Astrocyte (in vitro differentiated cells and primary cell): Measurements from ENCODE around the gene STX10. TPM values are rescaled to one million over a fixed set of nuclear protein-coding genes. Genes with fewer than 3 reads are reported as not detected.

Experiments used
- DNase-seq: peaks from one replicate; pipeline ENCODE4 v3.0.0-alpha.2; 2010; ENCODE audit warnings: low read depth
- FAIRE-seq: peaks from 2 replicates; lab custom pipeline; 2011; peaks lifted over from hg19 to GRCh38; lab: Jason Lieb, UNC
- H2AFZ ChIP-seq: 2 replicates; pipeline ENCODE4 v1.6.0; 2012; ENCODE audit warnings: low read depth, low read length, inconsistent platforms
- H3K27ac ChIP-seq: 2 replicates; pipeline ENCODE4 v1.5.1; 2011; ENCODE audit warnings: low read depth, low read length, inconsistent platforms
- H3K27me3 ChIP-seq: 2 replicates; pipeline ENCODE4 v1.6.0; 2011; ENCODE audit warnings: low read length, inconsistent platforms; ENCODE audit not compliant: insufficient read depth
- H3K36me3 ChIP-seq: 2 replicates; pipeline ENCODE4 v1.5.1; 2011; ENCODE audit warnings: low read length, inconsistent platforms; ENCODE audit not compliant: insufficient read depth
- H3K4me1 ChIP-seq: 2 replicates; pipeline ENCODE4 v1.5.1; 2011; ENCODE audit warnings: low read length, inconsistent platforms; ENCODE audit not compliant: insufficient read depth
- H3K4me2 ChIP-seq: 2 replicates; pipeline ENCODE4 v1.6.0; 2012; ENCODE audit warnings: low read length, inconsistent platforms
- H3K4me3 ChIP-seq: 2 replicates; pipeline ENCODE4 v1.5.1; 2011; ENCODE audit warnings: low read depth, mild to moderate bottlenecking, low read length, inconsistent platforms; ENCODE audit not compliant: insufficient read depth
- H3K79me2 ChIP-seq: 2 replicates; pipeline ENCODE4 v1.6.0; 2012; ENCODE audit warnings: mild to moderate bottlenecking, low read length, inconsistent platforms; ENCODE audit not compliant: insufficient read depth
- H3K9ac ChIP-seq: 2 replicates; pipeline ENCODE4 v1.6.0; 2012; ENCODE audit warnings: mild to moderate bottlenecking, low read length, inconsistent platforms
- H3K9me3 ChIP-seq: 2 replicates; pipeline ENCODE4 v1.5.1; 2012; ENCODE audit warnings: low read depth, mild to moderate bottlenecking, low read length, inconsistent platforms; ENCODE audit not compliant: insufficient read depth
- H4K20me1 ChIP-seq: 2 replicates; pipeline ENCODE4 v1.6.0; 2012; ENCODE audit warnings: low read length, inconsistent platforms; ENCODE audit not compliant: insufficient read depth
- H3K27ac Mint-ChIP-seq: one replicate; pipeline ENCODE4 v1.8.0; 2021; ENCODE audit warnings: mild to moderate bottlenecking, mixed read lengths; ENCODE audit not compliant: unreplicated experiment
- H3K27me3 Mint-ChIP-seq: one replicate; pipeline ENCODE4 v1.8.0; 2021; ENCODE audit warnings: low read depth, mixed read lengths; ENCODE audit not compliant: unreplicated experiment
- H3K36me3 Mint-ChIP-seq: one replicate; pipeline ENCODE4 v1.8.0; 2021; ENCODE audit warnings: low read depth, mixed read lengths; ENCODE audit not compliant: unreplicated experiment
- H3K4me1 Mint-ChIP-seq: one replicate; pipeline ENCODE4 v1.8.0; 2021; ENCODE audit warnings: low read depth, mixed read lengths; ENCODE audit not compliant: unreplicated experiment
- H3K4me3 Mint-ChIP-seq: one replicate; pipeline ENCODE4 v1.8.0; 2021; ENCODE audit warnings: mild to moderate bottlenecking, moderate library complexity, mixed read lengths; ENCODE audit not compliant: unreplicated experiment
- H3K9me3 Mint-ChIP-seq: one replicate; pipeline ENCODE4 v1.8.0; 2021; ENCODE audit warnings: mild to moderate bottlenecking, mixed read lengths; ENCODE audit not compliant: unreplicated experiment
- EZH2 ChIP-seq: IDR thresholded peaks from 2 replicates; pipeline ENCODE4 v1.6.1; 2012; ENCODE audit warnings: mild to moderate bottlenecking, low read length, inconsistent platforms; ENCODE audit not compliant: insufficient read depth
- total RNA-seq: library from RNA; stranded (reverse); gene quantifications from 2 replicates; pipeline ENCODE4 v1.2.1, GENCODE V29; 2021
- TF ChIP-seq, protein P1 (sequence below): IDR thresholded peaks from 2 replicates; pipeline ENCODE4 v1.5.1; 2011; ENCODE audit warnings: low read depth, mild to moderate bottlenecking, inconsistent platforms, low read length, moderate library complexity; ENCODE audit not compliant: insufficient read depth

The STX10 gene
- total RNA-seq, 1 donor from 2014 or later, result 39.7 TPM

DNA sequence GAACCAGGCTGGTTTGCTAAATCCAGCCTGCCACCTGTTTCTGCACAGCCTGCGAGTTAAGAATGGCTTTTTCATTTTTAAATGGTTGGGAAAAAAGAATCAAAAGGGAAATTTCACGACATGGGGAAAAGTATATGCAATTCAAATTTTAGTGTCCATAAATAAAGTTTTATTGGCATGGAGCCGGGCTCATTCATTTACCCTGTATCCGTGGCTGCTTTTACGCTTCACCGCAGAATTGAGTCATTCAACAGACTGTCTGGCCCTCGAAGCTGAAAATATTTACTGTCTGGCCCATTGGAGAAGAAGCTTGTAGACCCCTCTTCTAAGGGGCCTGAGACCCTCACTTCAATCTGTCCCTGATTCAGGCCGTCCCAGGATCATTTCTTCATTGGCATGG lies 26.2 kb upstream of the STX10 start:
- Mint-ChIP-seq H3K36me3 (no peaks in the 10 kb centered on the region), H3K4me1 (peaks cover 8% of the 10 kb centered on the region), H3K9me3 (no peaks in the 10 kb centered on the region), H3K27me3 (no peaks in the 10 kb centered on the region), H3K27ac (no peak overlapping the region), H3K4me3 (no peak overlapping the region)
- Histone ChIP-seq H3K9me3 (no peaks in the 10 kb centered on the region), H3K4me1 (peaks cover 14% of the 10 kb centered on the region), H3K4me3 (no peak overlapping the region), H3K27me3 (no peaks in the 10 kb centered on the region), H4K20me1 (no peaks in the 10 kb centered on the region), H3K27ac (no peak overlapping the region), H2AFZ (no peak overlapping the region), H3K79me2 (no peaks in the 10 kb centered on the region), H3K9ac (no peak overlapping the region), H3K4me2 (peak overlapping the region; percentile 15), H3K36me3 (no peaks in the 10 kb centered on the region)
- FAIRE-seq (no peak), DNase-seq (peak; percentile 74)
- TF ChIP-seq EZH2, result no peak
- TF ChIP-seq, protein P1, sequence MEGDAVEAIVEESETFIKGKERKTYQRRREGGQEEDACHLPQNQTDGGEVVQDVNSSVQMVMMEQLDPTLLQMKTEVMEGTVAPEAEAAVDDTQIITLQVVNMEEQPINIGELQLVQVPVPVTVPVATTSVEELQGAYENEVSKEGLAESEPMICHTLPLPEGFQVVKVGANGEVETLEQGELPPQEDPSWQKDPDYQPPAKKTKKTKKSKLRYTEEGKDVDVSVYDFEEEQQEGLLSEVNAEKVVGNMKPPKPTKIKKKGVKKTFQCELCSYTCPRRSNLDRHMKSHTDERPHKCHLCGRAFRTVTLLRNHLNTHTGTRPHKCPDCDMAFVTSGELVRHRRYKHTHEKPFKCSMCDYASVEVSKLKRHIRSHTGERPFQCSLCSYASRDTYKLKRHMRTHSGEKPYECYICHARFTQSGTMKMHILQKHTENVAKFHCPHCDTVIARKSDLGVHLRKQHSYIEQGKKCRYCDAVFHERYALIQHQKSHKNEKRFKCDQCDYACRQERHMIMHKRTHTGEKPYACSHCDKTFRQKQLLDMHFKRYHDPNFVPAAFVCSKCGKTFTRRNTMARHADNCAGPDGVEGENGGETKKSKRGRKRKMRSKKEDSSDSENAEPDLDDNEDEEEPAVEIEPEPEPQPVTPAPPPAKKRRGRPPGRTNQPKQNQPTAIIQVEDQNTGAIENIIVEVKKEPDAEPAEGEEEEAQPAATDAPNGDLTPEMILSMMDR, result no peak

DNA sequence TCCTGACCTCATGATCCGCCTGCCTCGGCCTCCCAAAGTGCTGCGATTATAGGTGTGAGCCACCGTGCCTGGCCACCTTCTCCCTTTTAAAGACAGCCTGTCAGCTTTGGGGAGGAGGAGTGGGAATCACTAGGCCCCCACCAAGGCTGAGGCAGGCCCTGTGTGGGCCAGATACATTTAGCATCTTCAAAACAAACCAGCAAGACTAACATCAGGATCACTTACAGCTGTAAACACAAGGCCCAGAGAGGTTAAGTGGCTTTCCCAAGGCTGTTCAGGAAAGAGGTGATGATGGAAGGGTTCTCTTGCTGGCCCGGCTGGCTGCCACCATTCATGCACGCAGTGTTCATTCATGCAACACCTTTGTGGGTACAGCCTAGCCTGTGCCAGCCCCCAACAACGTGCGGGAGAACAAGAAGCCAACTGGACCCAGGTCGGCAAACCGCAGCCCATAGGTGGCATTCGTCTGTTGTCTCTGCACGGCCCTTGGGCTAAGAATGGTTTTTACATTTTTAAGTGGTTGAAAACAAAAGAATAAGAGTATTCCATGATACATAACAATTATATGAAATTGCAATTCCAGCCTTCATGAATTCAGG lies 23.1 kb upstream of the STX10 start:
- TF ChIP-seq EZH2, result no peak
- TF ChIP-seq, protein P1, result no peak
- H3K4me2 ChIP-seq, result no peak overlapping the region
- H3K9ac ChIP-seq, result no peak overlapping the region
- no peak for FAIRE-seq
- no peak for DNase-seq
- H4K20me1 ChIP-seq, result no peaks in the 10 kb centered on the region
- Mint-ChIP-seq H3K4me1 (peaks cover 15% of the 10 kb centered on the region), H3K4me3 (no peak overlapping the region), H3K27ac (no peak overlapping the region), H3K27me3 (no peaks in the 10 kb centered on the region), H3K36me3 (no peaks in the 10 kb centered on the region), H3K9me3 (no peaks in the 10 kb centered on the region)
- no peak overlapping the region for H2AFZ ChIP-seq
- no peaks in the 10 kb centered on the region for H3K27me3 ChIP-seq
- no peak overlapping the region for H3K27ac ChIP-seq
- H3K9me3 ChIP-seq, result no peaks in the 10 kb centered on the region
- no peak overlapping the region for H3K4me3 ChIP-seq
- H3K4me1 ChIP-seq, result peaks cover 23% of the 10 kb centered on the region
- H3K36me3 ChIP-seq, result no peaks in the 10 kb centered on the region
- peaks cover 2% of the 10 kb centered on the region for H3K79me2 ChIP-seq
